GM19239 (cell line): ENCODE data around the gene RBM26.
"Not testable (repeated sequence)": the region's sequence is repeated elsewhere in the genome, so short reads cannot be mapped to it uniquely, and the experiment has no call there.

Experiments used
- DNase-seq: peaks from one replicate; pipeline ENCODE4 v3.0.0; 2011; ENCODE audit warnings: low spot score; ENCODE audit not compliant: insufficient read length
- FAIRE-seq: peaks from 2 replicates; lab custom pipeline; 2011; peaks lifted over from hg19 to GRCh38; lab: Jason Lieb, UNC

Gene RBM26

GRCh38 chr13:79392882-79393563 is 13.0 kb downstream of the RBM26 start:
- no peak for FAIRE-seq
- DNase-seq = no peak

DNA sequence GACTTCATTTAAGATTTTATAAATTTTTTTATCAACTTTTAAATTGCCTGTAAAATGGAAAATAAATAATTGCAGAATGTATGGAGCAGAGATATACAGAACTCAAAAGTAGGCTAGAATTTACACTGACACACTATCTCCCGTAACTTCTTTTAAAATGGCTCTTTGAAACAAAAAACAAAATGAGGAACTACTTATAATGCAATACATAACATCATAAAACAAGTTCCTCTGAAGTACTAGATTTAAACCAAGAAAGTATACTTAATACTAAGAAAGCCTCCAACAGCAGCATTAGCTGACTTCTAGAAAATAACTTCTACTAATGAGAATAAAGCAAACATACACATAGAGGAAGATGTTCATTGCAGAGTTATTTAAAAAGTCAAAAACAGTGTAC is 17.0 kb downstream of the RBM26 start:
- FAIRE-seq (no peak), DNase-seq (no peak)

GRCh38 chr13:79387853-79388252 is 18.2 kb downstream of the RBM26 start:
- no peak for FAIRE-seq
- DNase-seq = no peak

DNA sequence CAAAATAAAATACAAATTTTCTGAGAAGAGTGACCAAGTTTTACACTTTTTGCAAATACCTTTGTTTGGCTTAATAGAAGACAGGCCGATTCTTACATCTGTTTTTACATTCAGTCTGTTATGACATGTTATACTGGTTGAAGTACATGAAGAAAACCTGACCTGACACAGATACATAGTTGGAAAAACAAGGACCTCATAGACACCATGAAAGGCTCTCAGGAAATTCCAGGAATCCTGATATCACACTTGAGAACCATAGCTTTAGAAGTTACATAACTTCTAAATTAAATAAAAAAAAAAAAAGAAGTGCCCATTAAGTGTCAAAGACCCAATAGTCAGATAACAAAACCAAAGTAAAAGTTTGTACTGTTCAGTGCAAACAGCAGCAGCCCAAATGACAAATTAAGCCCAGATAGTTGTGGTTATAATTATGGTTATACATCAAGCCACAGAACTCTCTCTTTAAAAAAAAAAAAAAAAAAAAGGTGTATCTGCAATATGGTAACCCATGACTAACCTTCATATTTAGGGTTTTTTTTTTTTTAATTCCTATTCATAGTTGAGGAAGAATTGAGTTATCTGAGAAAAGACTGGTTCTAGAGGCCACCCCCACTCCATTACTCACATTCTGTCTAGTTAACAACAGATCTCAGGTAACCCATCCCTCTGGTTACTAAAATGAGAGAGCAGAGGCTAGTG is 19.8 kb downstream of the RBM26 start:
- DNase-seq = no peak
- peak; percentile 14 for FAIRE-seq

GRCh38 chr13:79385694-79386093 is 20.4 kb downstream of the RBM26 start:
- DNase-seq = peak; percentile 23
- FAIRE-seq = peak; percentile 90

DNA sequence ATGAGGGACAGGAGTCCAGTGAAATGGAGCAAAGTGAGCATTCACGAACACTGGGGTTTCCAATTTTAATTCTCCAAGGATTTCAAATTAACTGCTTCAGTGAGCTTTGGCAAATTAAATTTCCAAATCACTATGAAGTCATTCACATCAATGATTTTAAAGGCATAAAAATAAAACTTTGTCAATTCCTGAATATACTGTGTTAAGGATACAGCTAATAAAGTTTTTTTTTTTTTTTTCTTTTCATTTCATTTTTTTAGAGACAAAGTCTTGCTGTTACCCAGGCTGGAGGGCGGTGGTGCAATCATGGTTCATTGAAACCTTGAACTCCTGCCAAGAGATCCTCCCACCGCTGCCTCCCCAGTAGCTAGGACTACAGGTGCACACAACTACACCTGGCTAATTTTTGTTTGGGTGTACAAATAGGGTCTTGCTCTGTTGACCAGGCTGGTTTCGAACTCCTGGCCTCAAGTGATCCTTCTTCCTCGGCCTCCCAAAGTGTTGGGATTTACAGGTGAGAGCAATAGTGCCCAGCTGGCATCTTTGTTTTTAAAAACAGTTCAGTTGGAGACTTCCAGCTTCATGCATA is 21.9 kb downstream of the RBM26 start:
- DNase-seq = no peak
- FAIRE-seq = peak; percentile 45

GRCh38 chr13:79382545-79383275 is 23.3 kb downstream of the RBM26 start:
- FAIRE-seq (peak; percentile 94), DNase-seq (no peak)

- FAIRE-seq = peak; percentile 28
- no peak for DNase-seq
Measured at GRCh38 chr13:79380997-79381396, 25.1 kb downstream of the RBM26 start.

DNA sequence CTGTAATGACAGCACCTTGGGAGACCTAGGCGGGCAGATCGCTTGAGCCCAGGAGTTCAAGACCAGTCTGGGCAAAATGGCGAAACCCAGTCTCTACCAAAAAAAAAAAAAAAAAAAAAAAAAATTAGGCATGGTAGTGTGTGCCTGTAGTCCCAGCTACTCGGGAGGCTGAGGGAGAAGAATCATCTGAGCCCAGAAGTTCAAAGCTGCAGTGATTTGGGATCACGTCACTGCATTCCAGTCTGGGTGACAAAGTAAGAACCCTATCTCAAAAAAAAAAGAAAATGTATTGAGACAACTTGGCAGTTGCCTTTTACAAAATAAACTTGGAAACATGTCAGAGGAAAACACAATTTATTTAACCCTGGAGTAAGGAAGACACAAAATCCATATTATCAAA is 26.8 kb downstream of the RBM26 start:
- DNase-seq (no peak), FAIRE-seq (no peak)

DNA sequence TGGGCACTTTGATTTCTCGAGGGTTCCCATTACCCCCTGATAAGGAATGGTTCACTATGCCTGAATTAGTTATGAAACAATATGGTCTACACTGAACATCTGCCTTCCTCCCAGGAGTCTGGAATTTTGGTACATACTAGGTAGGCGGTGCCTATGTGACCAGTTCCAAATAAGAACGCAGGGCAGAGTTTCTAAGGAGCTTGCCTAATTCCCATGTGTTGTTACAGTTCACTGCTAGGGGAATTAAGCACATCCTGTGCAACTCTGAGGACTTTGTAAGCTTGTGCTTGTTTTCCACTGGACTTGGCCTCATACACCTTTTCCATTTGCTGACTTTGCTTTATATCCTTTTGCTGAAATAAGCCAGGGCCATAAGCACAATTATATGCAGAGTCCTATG is 29.2 kb downstream of the RBM26 start:
- no peak for DNase-seq
- no peak for FAIRE-seq

DNA sequence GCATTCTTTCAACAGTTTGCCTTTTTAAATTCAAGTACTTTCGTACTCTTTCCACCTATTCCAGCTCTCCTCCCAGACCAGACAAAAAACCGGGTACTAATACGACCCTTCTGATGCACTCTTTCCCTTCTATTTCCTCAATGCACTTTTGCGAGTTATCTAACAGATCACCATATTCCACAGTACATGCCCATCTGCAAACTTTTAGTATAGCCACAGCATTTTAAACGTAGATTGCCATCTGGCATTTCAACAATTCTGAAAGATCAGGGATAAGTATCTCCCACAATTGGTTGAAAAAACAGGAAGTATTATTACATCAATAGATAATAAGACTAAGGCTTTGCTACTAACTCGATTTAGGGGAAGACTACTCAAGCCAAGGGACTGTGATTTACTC is 31.5 kb downstream of the RBM26 start:
- FAIRE-seq = no peak

GRCh38 chr13:79373916-79374315 is 32.1 kb downstream of the RBM26 start:
- DNase-seq = no peak
- peak; percentile 61 for FAIRE-seq

More for the DNA sequence above, 31.5 kb downstream of the RBM26 start:
- DNase-seq = no peak

DNA sequence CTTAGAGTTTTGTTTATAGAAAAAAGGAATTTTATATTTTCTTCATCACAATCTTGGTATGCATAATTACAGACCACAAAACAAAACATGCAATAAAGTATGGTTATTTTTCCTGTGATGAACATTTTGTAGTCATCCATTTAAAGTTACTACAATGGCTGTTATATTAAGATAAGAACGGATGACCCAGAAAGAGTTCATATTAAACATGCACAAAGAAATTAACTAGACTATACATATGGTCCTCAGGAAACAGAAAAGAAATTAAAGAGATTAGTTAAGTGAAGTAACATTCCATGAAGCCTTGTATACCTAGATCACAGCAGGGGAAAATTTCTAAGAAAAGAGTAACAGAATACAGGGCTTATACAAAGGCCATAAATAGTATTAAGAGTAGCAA is 36.8 kb downstream of the RBM26 start:
- no peak for DNase-seq
- peak; percentile 74 for FAIRE-seq

DNA sequence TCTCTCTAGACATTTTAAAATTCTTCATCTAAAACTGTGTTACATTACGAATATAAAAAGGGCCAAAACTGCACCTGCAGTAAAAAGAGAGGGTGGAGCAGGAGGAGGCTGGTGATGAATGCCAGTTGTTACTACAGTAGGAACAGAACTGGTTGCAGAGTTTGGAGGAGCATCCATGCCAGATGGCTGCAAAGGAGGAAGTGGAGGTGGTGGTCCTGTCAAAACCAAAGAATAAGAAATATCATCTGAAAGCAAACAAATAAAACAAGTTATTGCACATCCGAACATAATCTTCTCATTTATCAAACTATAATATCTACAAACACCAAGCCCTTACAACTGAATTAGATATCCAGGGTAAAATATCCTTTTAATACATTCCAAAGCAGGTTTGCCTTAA is 40.1 kb downstream of the RBM26 start:
- DNase-seq (no peak), FAIRE-seq (no peak)

GRCh38 chr13:79361299-79361698 is 44.8 kb downstream of the RBM26 start:
- DNase-seq = no peak
- no peak for FAIRE-seq

- FAIRE-seq = no peak
- DNase-seq = no peak
Measured at GRCh38 chr13:79360095-79360494, 46.0 kb downstream of the RBM26 start.

DNA sequence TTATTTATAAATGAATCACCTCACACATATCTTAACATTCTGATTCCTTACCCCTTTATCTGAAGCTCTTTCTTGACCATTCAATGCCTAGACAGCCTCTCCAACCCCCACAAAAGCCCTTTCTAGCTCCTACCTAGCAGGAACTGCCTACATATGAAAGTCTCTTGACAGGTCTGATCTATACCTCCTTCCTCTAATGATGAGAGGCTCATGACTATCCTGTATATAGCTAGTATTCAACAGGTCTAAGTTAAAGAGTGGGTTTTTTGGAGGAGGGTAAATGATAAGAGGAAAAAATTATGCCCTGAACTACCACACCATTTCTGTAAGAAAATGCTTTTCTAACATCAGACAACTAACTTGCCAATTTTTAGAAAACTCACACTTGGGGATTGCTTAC is 47.0 kb downstream of the RBM26 start:
- no peak for DNase-seq
- no peak for FAIRE-seq

DNA sequence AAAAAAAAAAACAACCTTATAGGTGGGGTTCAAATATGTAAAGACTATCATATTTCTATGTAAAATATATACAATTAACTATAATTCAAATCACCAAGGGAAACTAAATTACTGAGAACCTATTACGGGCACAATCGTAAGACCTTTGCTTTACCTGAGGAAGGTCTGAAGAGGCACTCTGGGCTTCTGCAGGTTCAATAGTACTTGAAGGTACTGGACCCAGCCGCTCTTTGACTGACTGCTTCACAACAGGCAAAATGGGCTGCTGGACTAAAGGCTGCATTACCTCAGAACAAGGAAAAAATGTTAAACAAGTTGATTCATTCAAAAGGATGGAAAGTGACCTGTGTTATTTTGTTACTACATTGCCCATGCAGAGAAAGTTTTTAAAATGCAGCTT is 51.8 kb downstream of the RBM26 start:
- DNase-seq = no peak
- FAIRE-seq = no peak

GRCh38 chr13:79353693-79354092 is 52.4 kb downstream of the RBM26 start:
- no peak for DNase-seq
- FAIRE-seq = no peak

GRCh38 chr13:79352107-79352506 is 53.9 kb downstream of the RBM26 start:
- DNase-seq (no peak), FAIRE-seq (no peak)

GRCh38 chr13:79349608-79350007 is 56.4 kb downstream of the RBM26 start:
- DNase-seq = not testable (repeated sequence)

More at GRCh38 chr13:79349608-79350007, 56.4 kb downstream of the RBM26 start:
- not testable (repeated sequence) for FAIRE-seq
